Measurements from ENCODE around the gene CALB2.

DNA sequence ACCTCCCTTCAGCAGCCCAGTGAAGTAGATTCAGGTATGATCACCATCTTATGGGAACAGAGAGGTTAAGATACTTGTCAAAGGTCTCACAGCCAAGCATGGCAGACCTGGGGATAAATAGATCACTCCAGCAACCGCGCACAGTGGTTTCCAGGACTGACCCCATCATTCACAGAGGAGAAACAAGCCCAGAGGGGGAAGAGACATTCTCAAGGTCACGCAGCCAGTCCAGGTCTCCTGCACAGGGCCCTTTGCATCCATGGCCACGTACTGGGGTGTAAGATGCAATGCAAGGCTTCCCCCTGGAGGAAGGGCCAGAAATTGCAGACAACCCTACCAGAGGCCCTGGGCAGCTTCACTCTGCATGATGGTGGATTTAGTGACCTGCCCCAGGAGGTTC is 63.4 kb downstream of the CALB2 start:
- TF ChIP-seq EZH2 (IDR thresholded peaks at IDR 0.05; ENCODE audit: low read depth, unreplicated experiment): no peak
- TF ChIP-seq EZH2phosphoT487 (IDR thresholded peaks at IDR 0.05; ENCODE audit: unreplicated experiment): no peak
- TF ChIP-seq JUNB (IDR thresholded peaks at IDR 0.05; ENCODE audit: unreplicated experiment): no peak
- TF ChIP-seq CTCF (conservative IDR thresholded peaks at IDR 0.05; ENCODE audit: low read depth in 2 of 2): peak; percentile 66 to 84
- TF ChIP-seq CREB1 (CRISPR knock-in tag; IDR thresholded peaks at IDR 0.05; ENCODE audit: low read depth): no peak
